ENCODE data around the gene CNOT2. TPM values are rescaled to one million over a fixed set of nuclear protein-coding genes. Genes with fewer than 3 reads are reported as not detected.

Gene CNOT2
- total RNA-seq, 1 donor from 2014 or later, result 121 TPM

- H3K36me3 Mint-ChIP-seq (ENCODE audit: unreplicated experiment), result peaks cover 17% of the 10 kb centered on the region
- peaks cover 8% of the 10 kb centered on the region for H3K4me1 Mint-ChIP-seq (ENCODE audit: low read depth, unreplicated experiment)
- no peaks in the 10 kb centered on the region for H3K27me3 Mint-ChIP-seq (ENCODE audit: unreplicated experiment)
- H3K27ac Mint-ChIP-seq (ENCODE audit: unreplicated experiment), result no peak overlapping the region
- no peak for DNase-seq
- peaks cover 7% of the 10 kb centered on the region for H3K9me3 Mint-ChIP-seq (ENCODE audit: unreplicated experiment)
- H3K4me3 Mint-ChIP-seq (ENCODE audit: unreplicated experiment), result no peak overlapping the region
- TF ChIP-seq CTCF (IDR thresholded peaks at IDR 0.05; ENCODE audit: partially characterized antibody, unreplicated experiment), result no peak
These were observed 62.6 kb downstream of the CNOT2 start for GRCh38 chr12:70305794-70306193.

- Mint-ChIP-seq H3K27me3 (ENCODE audit: unreplicated experiment) (no peaks in the 10 kb centered on the region), H3K4me1 (ENCODE audit: low read depth, unreplicated experiment) (peaks cover 8% of the 10 kb centered on the region), H3K9me3 (ENCODE audit: unreplicated experiment) (peaks cover 7% of the 10 kb centered on the region), H3K27ac (ENCODE audit: unreplicated experiment) (no peak overlapping the region), H3K4me3 (ENCODE audit: unreplicated experiment) (no peak overlapping the region), H3K36me3 (ENCODE audit: unreplicated experiment) (peaks cover 17% of the 10 kb centered on the region)
- no peak for DNase-seq
- no peak for TF ChIP-seq CTCF (IDR thresholded peaks at IDR 0.05; ENCODE audit: partially characterized antibody, unreplicated experiment)
These were observed 63.4 kb downstream of the CNOT2 start for GRCh38 chr12:70306676-70307075.

- Mint-ChIP-seq H3K36me3 (ENCODE audit: unreplicated experiment) (peaks cover 17% of the 10 kb centered on the region), H3K4me3 (ENCODE audit: unreplicated experiment) (no peak overlapping the region), H3K27me3 (ENCODE audit: unreplicated experiment) (no peaks in the 10 kb centered on the region), H3K4me1 (ENCODE audit: low read depth, unreplicated experiment) (peaks cover 8% of the 10 kb centered on the region), H3K27ac (ENCODE audit: unreplicated experiment) (no peak overlapping the region), H3K9me3 (ENCODE audit: unreplicated experiment) (peaks cover 4% of the 10 kb centered on the region)
- DNase-seq, result no peak
- no peak for TF ChIP-seq CTCF (IDR thresholded peaks at IDR 0.05; ENCODE audit: partially characterized antibody, unreplicated experiment)
These were observed 64.6 kb downstream of the CNOT2 start for GRCh38 chr12:70307868-70308267.

GRCh38 chr12:70309348-70309747 is 66.1 kb downstream of the CNOT2 start:
- Mint-ChIP-seq H3K4me3 (ENCODE audit: unreplicated experiment) (no peak overlapping the region), H3K36me3 (ENCODE audit: unreplicated experiment) (peaks cover 7% of the 10 kb centered on the region), H3K4me1 (ENCODE audit: low read depth, unreplicated experiment) (peaks cover 8% of the 10 kb centered on the region), H3K9me3 (ENCODE audit: unreplicated experiment) (peaks cover 2% of the 10 kb centered on the region), H3K27me3 (ENCODE audit: unreplicated experiment) (no peaks in the 10 kb centered on the region), H3K27ac (ENCODE audit: unreplicated experiment) (no peak overlapping the region)
- no peak for TF ChIP-seq CTCF (IDR thresholded peaks at IDR 0.05; ENCODE audit: partially characterized antibody, unreplicated experiment)
- DNase-seq, result no peak

- Mint-ChIP-seq H3K4me1 (ENCODE audit: low read depth, unreplicated experiment) (no peaks in the 10 kb centered on the region), H3K27ac (ENCODE audit: unreplicated experiment) (no peak overlapping the region), H3K36me3 (ENCODE audit: unreplicated experiment) (no peaks in the 10 kb centered on the region), H3K9me3 (ENCODE audit: unreplicated experiment) (no peaks in the 10 kb centered on the region), H3K27me3 (ENCODE audit: unreplicated experiment) (no peaks in the 10 kb centered on the region), H3K4me3 (ENCODE audit: unreplicated experiment) (no peak overlapping the region)
- no peak for DNase-seq
- TF ChIP-seq CTCF (IDR thresholded peaks at IDR 0.05; ENCODE audit: partially characterized antibody, unreplicated experiment), result no peak
These were observed 70.9 kb downstream of the CNOT2 start for GRCh38 chr12:70314145-70314544.
